VCaP (cell line): Measurements from ENCODE around the gene DLK1.

ENCODE experiments used
- H3K27ac ChIP-seq: fragments of 450-650 bp; 2 replicates; pipeline ENCODE4 v1.5.1; 2017
- TF ChIP-seq, protein P1 (sequence below): fragments of 450-650 bp; conservative IDR thresholded peaks from 2 replicates; pipeline ENCODE4 v1.5.1; 2017; ENCODE audit warnings: mild to moderate bottlenecking, moderate library complexity

DLK1 gene

DNA sequence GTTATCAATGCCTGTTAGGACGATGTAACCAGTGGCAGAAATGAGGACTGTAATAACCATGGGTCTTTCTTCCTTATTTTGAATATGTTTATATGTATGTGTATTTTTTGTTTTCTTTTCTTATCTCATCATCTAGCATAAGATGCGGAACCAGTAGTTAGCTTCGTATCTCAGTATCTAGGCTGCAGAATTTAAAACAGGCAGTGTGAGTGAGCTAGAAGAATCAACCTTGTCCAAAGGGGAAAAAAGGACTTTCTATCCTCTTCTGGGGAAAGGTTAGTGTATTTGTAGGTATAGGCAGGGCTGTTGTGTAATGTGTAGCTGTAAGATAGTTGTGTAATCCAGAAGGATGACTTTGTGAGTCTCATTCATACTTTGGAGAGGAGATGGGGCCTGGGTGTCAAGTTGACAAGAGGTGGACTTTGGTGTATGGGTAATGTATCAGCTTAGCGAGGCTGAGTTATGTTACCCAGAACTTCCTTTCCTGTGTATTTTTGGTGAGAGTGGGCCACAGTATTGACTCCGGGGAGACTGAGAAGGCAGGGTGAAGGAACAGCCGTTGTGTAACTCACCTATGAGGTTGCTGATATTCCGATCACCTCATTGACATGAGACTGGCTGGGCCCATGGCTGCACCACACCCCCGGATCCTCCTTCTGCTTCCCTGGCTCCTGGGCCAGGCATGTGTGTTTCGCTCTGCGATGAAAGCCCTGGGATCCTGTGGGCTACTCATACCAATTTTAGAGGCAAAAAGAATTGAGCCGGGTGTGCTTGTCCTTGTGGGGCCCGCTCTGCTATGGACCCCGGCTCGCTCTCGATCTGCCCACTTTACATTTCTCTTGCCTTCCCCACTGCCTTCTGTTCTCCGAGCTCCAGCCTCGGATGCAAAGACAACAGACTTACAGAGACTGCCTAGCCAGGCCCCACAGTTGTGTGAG, 24.3 kb downstream of the DLK1 start:
- TF ChIP-seq, protein P1, sequence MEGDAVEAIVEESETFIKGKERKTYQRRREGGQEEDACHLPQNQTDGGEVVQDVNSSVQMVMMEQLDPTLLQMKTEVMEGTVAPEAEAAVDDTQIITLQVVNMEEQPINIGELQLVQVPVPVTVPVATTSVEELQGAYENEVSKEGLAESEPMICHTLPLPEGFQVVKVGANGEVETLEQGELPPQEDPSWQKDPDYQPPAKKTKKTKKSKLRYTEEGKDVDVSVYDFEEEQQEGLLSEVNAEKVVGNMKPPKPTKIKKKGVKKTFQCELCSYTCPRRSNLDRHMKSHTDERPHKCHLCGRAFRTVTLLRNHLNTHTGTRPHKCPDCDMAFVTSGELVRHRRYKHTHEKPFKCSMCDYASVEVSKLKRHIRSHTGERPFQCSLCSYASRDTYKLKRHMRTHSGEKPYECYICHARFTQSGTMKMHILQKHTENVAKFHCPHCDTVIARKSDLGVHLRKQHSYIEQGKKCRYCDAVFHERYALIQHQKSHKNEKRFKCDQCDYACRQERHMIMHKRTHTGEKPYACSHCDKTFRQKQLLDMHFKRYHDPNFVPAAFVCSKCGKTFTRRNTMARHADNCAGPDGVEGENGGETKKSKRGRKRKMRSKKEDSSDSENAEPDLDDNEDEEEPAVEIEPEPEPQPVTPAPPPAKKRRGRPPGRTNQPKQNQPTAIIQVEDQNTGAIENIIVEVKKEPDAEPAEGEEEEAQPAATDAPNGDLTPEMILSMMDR, result no peak
- H3K27ac ChIP-seq, result no peak overlapping the region

DNA sequence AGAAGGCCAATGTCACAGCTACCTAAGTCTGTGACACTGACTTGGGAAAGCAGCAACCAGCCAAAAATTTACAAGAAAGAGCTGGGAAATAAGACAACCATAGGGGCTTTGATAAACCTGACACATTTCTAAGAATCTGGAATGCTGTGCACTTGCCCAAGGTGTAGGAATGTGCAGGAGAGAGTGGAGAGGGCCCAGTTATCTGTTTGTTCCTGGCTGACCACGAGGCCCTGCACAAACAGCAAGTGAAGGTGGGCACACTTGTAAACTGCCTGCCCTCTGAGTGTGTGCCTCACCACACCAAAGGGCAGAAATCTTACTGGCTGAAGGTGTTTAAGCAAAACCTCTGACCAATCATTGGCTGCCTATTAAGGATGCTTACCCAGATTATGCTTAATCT, 27.3 kb downstream of the DLK1 start:
- H3K27ac ChIP-seq, result no peak overlapping the region
- TF ChIP-seq, protein P1, result no peak

DNA sequence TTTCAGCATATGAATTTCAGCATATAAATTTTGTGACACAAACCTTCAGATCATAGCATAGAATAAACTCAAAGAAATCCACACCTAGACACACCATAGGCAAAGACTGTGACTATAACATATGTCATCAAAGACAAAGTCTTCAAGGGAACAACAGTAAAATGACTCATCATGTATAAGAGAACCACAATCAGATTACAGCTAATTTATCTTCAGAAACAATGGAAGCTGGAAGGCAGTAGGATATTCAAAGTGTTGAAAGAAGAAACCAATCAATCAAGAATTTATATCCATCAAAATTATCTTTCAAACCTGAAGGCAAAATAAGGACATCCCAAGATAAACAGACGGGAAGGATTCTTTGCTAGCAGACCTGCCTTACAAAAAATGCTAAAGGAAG, 29.0 kb downstream of the DLK1 start:
- no peak overlapping the region for H3K27ac ChIP-seq
- TF ChIP-seq, protein P1, result no peak

DNA sequence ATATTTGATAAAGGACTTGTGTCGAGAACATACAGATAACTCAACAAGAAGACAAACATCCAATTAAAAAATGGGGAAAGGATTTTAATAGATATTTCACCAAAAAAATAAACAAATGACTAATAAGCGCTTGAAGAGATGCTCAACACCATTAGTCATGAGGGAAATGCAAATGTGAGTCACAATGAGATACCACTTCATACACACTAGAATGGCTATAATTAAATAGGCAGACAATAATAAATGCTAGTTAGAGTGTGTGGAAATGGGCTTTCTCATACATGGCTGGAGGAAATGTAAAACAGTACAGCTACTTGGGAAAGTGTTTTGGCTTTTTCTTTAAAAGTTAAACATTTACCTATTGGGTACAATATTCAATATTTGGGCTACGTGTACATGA, 34.8 kb downstream of the DLK1 start:
- TF ChIP-seq, protein P1, result no peak
- no peak overlapping the region for H3K27ac ChIP-seq

DNA sequence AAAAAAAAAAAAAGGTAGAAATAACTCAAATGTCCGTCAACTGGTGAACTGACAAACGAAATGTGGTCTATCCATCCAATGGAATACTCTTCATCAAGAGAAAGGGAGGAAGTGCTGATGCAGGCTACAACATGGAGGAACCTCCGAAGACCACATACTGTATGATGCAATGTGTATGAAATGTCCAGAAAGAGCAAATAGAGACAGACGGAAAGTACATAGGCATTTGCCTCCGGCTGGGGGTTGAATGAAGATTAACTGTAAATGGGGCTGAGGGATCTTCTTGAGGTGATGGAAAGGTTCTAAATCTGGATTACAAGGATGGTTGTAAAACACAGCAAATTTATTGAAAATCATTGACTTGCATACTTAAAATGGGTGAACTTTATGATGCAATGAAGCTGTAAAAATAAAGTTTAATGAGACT, 35.4 kb downstream of the DLK1 start:
- H3K27ac ChIP-seq, result no peak overlapping the region
- TF ChIP-seq, protein P1, result no peak

DNA sequence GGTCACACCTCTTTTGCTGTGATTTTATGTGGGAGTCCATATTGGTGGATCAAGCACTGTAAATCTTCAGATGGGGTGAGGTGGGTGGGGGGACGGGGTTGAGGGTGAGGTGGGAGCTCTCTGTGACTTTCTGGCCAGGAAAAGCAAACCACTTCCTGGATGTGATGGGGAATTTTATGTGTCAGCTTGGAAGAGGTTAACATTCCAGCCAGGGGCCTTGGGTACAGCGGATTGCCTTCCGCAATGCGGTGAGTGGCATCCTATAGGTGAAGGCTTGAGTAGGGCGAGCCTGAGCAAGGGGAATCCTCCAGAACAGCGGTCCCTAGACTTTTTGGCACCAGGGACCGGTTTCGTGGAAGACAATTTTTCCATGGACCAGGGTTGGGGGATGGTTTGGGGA, 36.2 kb downstream of the DLK1 start:
- TF ChIP-seq, protein P1, result no peak
- no peak overlapping the region for H3K27ac ChIP-seq

DNA sequence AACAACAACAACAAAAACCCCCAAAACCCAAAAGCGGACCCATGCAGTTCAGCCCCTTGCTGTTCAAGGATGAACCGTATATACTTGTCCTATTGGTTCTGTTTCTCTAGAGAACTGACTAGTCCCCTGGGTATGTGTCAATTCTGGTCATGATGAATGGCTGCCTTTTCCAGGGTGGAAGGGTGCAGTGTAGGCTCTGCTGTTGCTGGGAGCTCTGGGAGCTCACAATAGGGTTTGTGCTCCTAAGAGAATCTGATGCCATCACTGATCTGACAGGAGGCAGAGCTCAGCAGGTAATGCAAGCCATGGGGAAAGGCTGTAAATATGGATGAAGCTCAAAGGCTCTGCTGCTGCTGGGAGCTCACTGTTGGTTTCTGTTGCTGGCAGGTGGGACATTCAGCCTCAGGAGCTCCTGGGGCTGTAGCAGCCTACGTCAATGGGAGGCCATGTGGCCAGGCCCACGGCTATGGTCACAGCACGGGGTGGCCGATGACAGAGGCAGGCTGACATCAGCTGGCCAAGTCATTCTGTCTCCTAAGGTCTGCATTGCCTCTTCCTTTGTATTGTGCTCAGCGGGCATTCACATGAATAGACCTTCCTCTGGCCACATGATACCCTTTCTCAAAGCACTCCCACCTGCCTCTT, 37.9 kb downstream of the DLK1 start:
- TF ChIP-seq, protein P1, result no peak
- no peak overlapping the region for H3K27ac ChIP-seq
